HG02973 (cell line): ENCODE measurements around the gene LDLRAD4.

Experiments
- ATAC-seq: cut with Tn5 transposase; IDR thresholded peaks from one replicate; pipeline ENCODE4 v1.9.1; 2021; ENCODE audit warnings: moderate library complexity; ENCODE audit not compliant: unreplicated experiment

The LDLRAD4 gene

GRCh38 chr18:13302457-13303225, 84.1 kb downstream of the LDLRAD4 start:
- ATAC-seq: no peak

DNA sequence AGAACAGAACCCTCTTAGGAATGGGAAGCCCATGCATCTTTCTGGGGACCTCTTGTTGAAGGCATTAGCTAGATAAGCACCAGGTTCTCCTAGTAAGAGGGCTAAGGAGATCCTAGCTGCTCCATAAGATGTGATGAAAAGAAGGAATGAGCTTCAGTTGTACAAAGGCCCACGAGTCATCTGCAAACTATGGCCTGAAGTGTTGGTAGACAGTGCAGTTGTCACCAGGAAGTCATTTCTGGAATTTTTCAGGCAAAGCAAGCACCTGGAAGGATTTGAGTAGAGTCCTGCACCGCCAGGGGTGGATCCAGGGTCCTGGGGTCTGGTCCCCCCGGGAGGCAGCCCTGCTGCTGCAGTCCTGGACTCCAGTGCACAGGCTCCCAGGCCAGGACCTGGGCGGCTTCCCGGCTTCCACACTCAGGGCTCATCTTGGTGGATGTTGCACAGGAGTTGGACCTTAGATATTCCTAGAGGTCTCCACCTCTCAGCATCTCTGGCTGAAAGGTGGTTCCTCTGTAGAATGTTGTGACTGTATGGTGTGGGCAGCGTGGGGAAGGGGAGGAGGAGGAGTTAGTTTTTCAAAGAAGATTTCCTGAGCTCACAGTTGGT, 85.3 kb downstream of the LDLRAD4 start:
- ATAC-seq: no peak

DNA sequence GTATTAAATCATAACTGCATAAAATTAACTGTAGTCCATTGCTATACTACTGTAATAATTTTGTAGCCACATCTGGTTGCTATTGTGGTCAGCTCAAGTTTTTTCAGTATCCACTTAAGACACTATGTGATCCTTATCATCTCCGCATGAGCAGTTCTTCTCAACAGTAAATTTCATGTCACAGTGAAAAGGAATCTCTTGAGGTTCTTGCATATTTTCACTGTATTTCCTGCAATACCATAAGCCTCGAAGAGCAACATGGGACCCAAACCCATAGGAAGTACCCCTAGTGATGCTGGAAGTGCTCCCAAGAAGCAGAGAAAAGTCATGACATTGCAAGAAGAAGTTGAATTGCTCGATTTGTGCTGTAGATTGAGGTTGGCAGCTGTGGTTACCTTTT, 86.7 kb downstream of the LDLRAD4 start:
- ATAC-seq: no peak

- ATAC-seq: no peak
Measured at GRCh38 chr18:13306583-13306982, 88.0 kb downstream of the LDLRAD4 start.

GRCh38 chr18:13308369-13308768, 89.8 kb downstream of the LDLRAD4 start:
- ATAC-seq: no peak

DNA sequence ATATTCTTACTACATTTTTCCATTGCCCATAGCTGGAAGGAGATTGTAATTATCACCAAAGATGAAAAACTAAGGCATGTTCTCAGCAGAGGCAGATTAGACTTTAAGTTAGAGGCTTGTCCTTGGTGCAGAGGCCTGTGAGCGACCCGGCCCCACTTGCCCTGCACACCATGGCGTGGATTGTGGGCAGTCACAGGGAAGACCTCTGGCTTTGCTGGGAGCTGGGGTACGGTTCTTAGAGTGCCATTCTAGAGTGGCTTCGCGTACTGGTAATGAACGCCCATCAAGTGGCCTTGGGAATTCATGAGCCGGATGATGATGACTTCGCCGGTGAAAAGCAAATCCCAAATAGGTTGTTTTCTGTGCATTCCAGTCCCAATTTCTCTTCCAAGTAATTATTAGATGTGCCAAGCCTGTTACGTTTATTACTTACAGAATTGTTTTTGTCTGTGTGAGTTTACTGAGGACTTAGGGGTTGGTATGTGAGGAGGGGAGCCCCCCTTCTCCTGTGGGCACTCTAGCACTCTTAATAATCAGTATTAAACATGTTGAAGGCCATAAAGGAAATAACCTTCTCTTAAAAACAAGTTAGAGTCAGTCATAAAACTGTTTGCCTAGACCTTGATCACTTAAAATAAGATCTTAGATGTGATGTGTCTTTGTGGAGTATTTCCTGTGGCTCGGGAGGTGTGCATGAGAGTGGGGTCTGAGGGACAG, 90.6 kb downstream of the LDLRAD4 start:
- no peak for ATAC-seq

GRCh38 chr18:13309748-13310670, 91.4 kb downstream of the LDLRAD4 start:
- no peak for ATAC-seq

GRCh38 chr18:13311193-13311592, 92.6 kb downstream of the LDLRAD4 start:
- no peak for ATAC-seq

DNA sequence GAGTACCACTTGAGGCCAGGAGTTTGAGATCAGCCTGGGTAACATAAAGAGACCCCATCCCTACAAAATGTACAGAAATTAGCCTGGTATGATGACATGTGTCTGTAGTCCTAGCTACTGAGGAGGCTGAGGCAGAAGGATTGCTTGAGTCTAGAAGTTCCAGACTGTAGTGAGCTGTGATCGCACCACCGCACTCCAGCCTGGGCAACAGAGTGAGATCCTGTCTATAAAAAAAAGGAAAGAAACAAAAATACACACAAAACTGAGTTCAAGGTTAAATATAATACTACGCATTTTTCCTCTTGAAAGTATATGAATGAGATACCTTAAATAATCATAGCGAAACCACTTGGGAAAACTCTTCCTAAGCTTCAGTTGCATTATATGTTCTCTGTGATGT, 94.0 kb downstream of the LDLRAD4 start:
- no peak for ATAC-seq

DNA sequence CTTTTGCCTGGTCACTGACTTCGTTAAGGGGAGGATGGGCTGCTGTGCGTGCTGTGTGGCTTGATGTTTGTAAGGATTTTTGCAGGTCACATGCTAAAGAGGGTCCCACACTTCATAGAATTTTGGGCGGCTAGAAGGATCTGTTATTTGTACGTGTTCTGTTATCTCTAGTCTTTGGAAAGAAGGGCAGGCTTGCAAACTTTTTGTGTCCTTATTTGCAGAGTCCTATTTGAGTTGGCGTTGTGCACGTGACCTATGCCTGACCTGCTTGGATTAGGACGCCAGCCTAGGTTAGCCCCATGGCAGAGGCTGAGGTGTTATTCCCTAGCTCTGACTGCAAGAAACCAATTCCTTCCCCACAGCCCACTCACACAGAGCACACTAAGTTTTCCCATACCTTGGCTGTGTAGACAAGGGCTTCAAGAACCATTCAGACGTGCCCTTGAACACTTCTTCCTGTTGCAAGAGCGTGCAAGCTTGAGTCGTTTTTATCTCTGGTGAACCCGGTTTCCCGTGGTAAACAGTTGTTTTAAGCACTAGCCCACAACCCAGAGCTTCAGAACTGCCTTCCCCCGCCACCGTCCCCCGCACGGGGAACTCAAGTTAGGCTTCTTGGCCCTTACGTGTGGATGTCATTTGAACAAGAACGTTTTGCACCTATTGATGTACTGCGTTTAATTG, 94.6 kb downstream of the LDLRAD4 start:
- ATAC-seq: no peak

DNA sequence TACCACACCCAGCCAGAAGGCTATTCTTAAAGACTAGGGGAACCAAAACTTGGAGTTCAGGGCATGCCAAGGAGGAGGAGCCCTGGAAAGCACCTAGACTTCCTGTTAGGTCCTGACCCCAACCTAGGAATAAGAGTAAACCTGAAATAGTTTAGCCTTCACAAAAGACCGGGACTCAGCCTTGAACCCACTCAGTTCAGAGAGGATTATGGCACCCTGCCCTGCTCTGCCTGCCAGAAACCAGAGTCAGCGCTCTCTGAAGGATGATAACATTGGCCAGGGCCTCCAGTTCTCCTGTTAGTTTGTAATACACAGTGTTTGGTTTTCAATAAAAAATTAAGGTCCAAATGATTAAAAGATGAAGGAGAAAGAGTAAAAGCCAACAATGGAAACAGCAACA, 96.4 kb downstream of the LDLRAD4 start:
- ATAC-seq: no peak

DNA sequence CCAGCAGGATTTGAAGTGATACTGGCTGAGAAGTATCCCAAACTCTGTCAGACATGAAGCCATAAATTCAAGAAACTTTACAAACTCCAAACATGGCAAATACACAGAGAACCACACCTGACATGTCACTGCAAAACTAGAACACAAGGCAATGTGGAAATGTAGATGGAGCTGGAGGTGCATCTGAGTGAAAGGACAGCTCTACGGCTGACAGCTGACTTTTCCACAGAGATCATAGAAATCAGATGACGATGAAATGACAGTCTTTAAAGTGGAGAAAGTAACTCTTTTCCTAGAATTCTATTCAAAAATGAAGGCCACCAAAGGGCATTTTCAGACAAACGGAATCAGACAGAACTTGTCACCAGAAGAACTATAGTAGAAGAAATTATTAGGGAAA, 97.5 kb downstream of the LDLRAD4 start:
- ATAC-seq: no peak

- ATAC-seq: no peak
Measured at GRCh38 chr18:13317801-13318200, 99.2 kb downstream of the LDLRAD4 start.

- no peak for ATAC-seq
Measured at GRCh38 chr18:13318731-13319501, 100.4 kb downstream of the LDLRAD4 start.

GRCh38 chr18:13319629-13320028, 101.1 kb downstream of the LDLRAD4 start:
- ATAC-seq: no peak

- no peak for ATAC-seq
Measured at GRCh38 chr18:13320096-13320495, 101.5 kb downstream of the LDLRAD4 start.

DNA sequence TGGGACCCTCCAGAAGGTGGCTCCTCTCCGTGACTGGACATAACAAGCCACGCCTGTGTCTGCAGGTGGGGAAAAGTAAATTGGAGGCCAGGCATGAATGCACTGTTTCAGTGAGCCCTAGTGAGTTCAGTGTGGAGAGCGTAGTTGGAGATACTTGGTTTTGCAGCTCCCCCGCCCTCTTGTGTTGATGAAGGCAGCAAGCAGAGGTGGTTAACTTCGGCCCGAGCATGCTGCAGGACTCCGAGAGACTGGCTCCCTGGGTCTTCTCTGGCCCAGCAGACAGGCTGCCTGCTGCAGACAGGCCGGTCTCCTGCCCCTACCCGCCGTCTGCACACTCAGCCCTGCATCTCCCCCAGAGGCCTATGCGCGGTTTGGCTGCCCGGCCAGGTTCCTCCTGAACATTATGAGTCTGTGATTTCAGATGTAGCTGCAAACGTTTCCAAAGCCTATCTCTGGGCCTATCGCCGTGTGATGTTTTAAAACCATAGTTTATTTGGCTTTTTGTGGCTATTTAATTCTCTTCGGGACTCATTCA, 102.4 kb downstream of the LDLRAD4 start:
- no peak for ATAC-seq

GRCh38 chr18:13321923-13322322, 103.4 kb downstream of the LDLRAD4 start:
- ATAC-seq: no peak

GRCh38 chr18:13323186-13323585, 104.6 kb downstream of the LDLRAD4 start:
- no peak for ATAC-seq
